ENCODE measurements around the gene SUGCT. TPM values are rescaled to one million over a fixed set of nuclear protein-coding genes. Genes with fewer than 3 reads are reported as not detected.

SUGCT gene
- total RNA-seq, 1 experiment from 2014 or later = 5.4 TPM

GRCh38 chr7:40221836-40222235 is 87.0 kb downstream of the SUGCT start:
- no peak overlapping the region for H3K4me2 ChIP-seq (ENCODE audit: insufficient read depth, insufficient read length, low read length)
- H4K20me1 ChIP-seq (ENCODE audit: control insufficient read depth, insufficient read depth, insufficient read length) = no peaks in the 10 kb centered on the region
- no peaks in the 10 kb centered on the region for H3K27me3 ChIP-seq (ENCODE audit: insufficient read depth, low read length)
- no peak overlapping the region for H3K4ac ChIP-seq (ENCODE audit: low read depth, low read length)
- Mint-ChIP-seq H3K4me1 (no peaks in the 10 kb centered on the region), H3K4me3 (no peak overlapping the region), H3K36me3 (ENCODE audit: insufficient read depth in 1 of 3, low read depth in 3 of 3) (peaks cover 11 to 21% (median 13%) of the 10 kb centered on the region in 3 experiments), H3K9me3 (peaks cover 0 to 2% of the 10 kb centered on the region in 2 experiments; a peak in 2 of 5 replicates), H3K27ac (no peak overlapping the region), H3K27me3 (ENCODE audit: low read depth) (no peaks in the 10 kb centered on the region)
- no peak overlapping the region for H2BK20ac ChIP-seq (ENCODE audit: low read depth, low read length, poor library complexity, severe bottlenecking)
- no peak overlapping the region for H3K27ac ChIP-seq (ENCODE audit: insufficient read length, low read depth, low read length)
- no peaks in the 10 kb centered on the region for H3K79me2 ChIP-seq (ENCODE audit: insufficient read depth, low read length)
- no peak overlapping the region for H2AFZ ChIP-seq (ENCODE audit: low read length)
- H3K9me3 ChIP-seq (ENCODE audit: control insufficient read depth, low read depth, low read length) = no peaks in the 10 kb centered on the region
- no peak overlapping the region for H2BK15ac ChIP-seq (ENCODE audit: low read depth, low read length)
- no peak overlapping the region for H2BK5ac ChIP-seq (ENCODE audit: insufficient read length, low read length)
- H2BK12ac ChIP-seq (ENCODE audit: insufficient read length, low read depth, low read length) = no peak overlapping the region
- H3K4me1 ChIP-seq (ENCODE audit: insufficient read depth, low read length) = no peaks in the 10 kb centered on the region
- no peaks in the 10 kb centered on the region for H3K23me2 ChIP-seq (ENCODE audit: insufficient read length, low read depth, low read length, poor library complexity, severe bottlenecking)
- no peak for DNase-seq
- no peak overlapping the region for H2AK5ac ChIP-seq (ENCODE audit: insufficient read length, low read length)
- H3K18ac ChIP-seq (ENCODE audit: insufficient read length, low read depth, low read length) = no peak overlapping the region
- H3K23ac ChIP-seq (ENCODE audit: insufficient read length, low read depth, low read length) = no peak overlapping the region
- no peak overlapping the region for H3K14ac ChIP-seq (ENCODE audit: insufficient read depth, low read length)
- H3K56ac ChIP-seq (ENCODE audit: insufficient read length, low read depth, low read length) = no peak overlapping the region
- WGBS (ENCODE audit: extremely low coverage, insufficient read length, low lambda C conversion rate) = no CpG with 5 or more reads among the region's 2 CpGs
- no peak overlapping the region for H4K8ac ChIP-seq (replicated peaks; ENCODE audit: insufficient read length, low read depth, low read length)
- H3K79me1 ChIP-seq (ENCODE audit: insufficient read depth, low read depth, low read length, poor library complexity, severe bottlenecking) = no peaks in the 10 kb centered on the region
- H3K9ac ChIP-seq (ENCODE audit: extremely low read depth, insufficient read length, low read length) = no peak overlapping the region
- no peak overlapping the region for H3T11ph ChIP-seq (ENCODE audit: low read length)
- no peak overlapping the region for H2BK120ac ChIP-seq (ENCODE audit: low read depth, low read length, poor library complexity, severe bottlenecking)
- no peak overlapping the region for H4K91ac ChIP-seq (ENCODE audit: insufficient read length, low read depth, low read length)
- TF ChIP-seq CTCF (conservative IDR thresholded peaks at IDR 0.05) = no peak
- H4K5ac ChIP-seq (ENCODE audit: insufficient read length, low read depth, low read length) = no peak overlapping the region
